ENCODE measurements around the gene DCAF11. TPM values are rescaled to one million over a fixed set of nuclear protein-coding genes. Genes with fewer than 3 reads are reported as not detected.

Gene DCAF11
- total and polyA plus RNA-seq, 2 of the 13 experiments (the other 11 are each of a cell fraction or from before 2014, with no cell fraction given): 150 to 257 TPM

- TF ChIP-seq KIAA2018 (CRISPR knock-in tag; IDR thresholded peaks at IDR 0.05; ENCODE audit: borderline replicate concordance) (0 out of 2 replicates have a peak, but pooled peaks have one; percentile 29), ZMAT3 (CRISPR knock-in tag; conservative IDR thresholded peaks at IDR 0.05) (peak; percentile 97; the same call in 1 of the 2 replicates), PRDM15 (CRISPR knock-in tag; IDR thresholded peaks at IDR 0.05) (peak; percentile 97), ZNF704 (CRISPR knock-in tag; IDR thresholded peaks at IDR 0.05; ENCODE audit: borderline replicate concordance) (peak; percentile 93; the same call in 1 of the 2 replicates), ZNF740 (CRISPR knock-in tag; IDR thresholded peaks at IDR 0.05) (peak; percentile 87; the same call in 1 of the 2 replicates), PHF5A (CRISPR knock-in tag; IDR thresholded peaks at IDR 0.05; ENCODE audit: low read depth, unreplicated experiment) (peak; percentile 91), ZNF619 (CRISPR knock-in tag; IDR thresholded peaks at IDR 0.05) (no peak), ZNF101 (CRISPR knock-in tag; IDR thresholded peaks at IDR 0.05; ENCODE audit: borderline replicate concordance, low read depth) (no peak), ATF2 (CRISPR knock-in tag; IDR thresholded peaks at IDR 0.05) (peak; percentile 33; the same call in 1 of the 2 replicates), HNF4G (IDR thresholded peaks at IDR 0.05; ENCODE audit: borderline replicate concordance, low read depth, low read length) (peak; percentile 72; the same call in 1 of the 2 replicates), HNF4G (CRISPR knock-in tag; IDR thresholded peaks at IDR 0.05; ENCODE audit: borderline replicate concordance, low read depth) (peak; percentile 67; the same call in 1 of the 2 replicates), CEBPB (IDR thresholded peaks at IDR 0.05; ENCODE audit: borderline replicate concordance, low read depth, low read length) (no peak), SUZ12 (IDR thresholded peaks at IDR 0.05; ENCODE audit: low read depth, low read length) (no peak)
Observed at GRCh38 chr14:24146453-24146977, 31.9 kb downstream of the DCAF11 start, which contains the start of gene PSME2 (continued).
